Heart right ventricle (tissue), 16 donors: ENCODE data around the gene PCNX3. TPM values are rescaled to one million over a fixed set of nuclear protein-coding genes. Genes with fewer than 3 reads are reported as not detected.

Experiments used
- ATAC-seq, 8 donors: fragments of 200-7000 bp; cut with Tn5 transposase; one replicate each; pipeline ENCODE4 v1.9.1; 2020; ENCODE audit warnings: mild to moderate bottlenecking in 8 of 8, moderate library complexity in 8 of 8, moderate number of reproducible peaks in 1 of 8
- DNase-seq, 2 donors: peaks; one replicate each; pipeline ENCODE4 v3.0.0-alpha.2; 2020
- H3K27ac ChIP-seq, 10 donors: fragments of 200-600 bp; sonication (generic) in 2 of 10; one replicate each; pipeline versions ENCODE4 v1.5.0 to v1.8.0; 2020 to 2022; ENCODE audit warnings: mild to moderate bottlenecking in 3 of 10
- H3K27me3 ChIP-seq, 7 donors: fragments of 200-600 bp; one replicate each; pipeline ENCODE4 v1.8.0; 2021 to 2022; ENCODE audit warnings: mild to moderate bottlenecking in 2 of 7
- H3K36me3 ChIP-seq, 9 donors: fragments of 200-600 bp; sonication (generic) in 1 of 9; one replicate each; pipeline versions ENCODE4 v1.5.0 to v1.8.0; 2020 to 2022; ENCODE audit warnings: mild to moderate bottlenecking in 2 of 9
- H3K4me1 ChIP-seq, 9 donors: fragments of 200-600 bp; sonication (generic) in 1 of 9; one replicate each; pipeline versions ENCODE4 v1.5.0 to v1.8.0; 2020 to 2022; ENCODE audit warnings: mild to moderate bottlenecking in 4 of 9
- H3K4me3 ChIP-seq, 10 donors: fragments of 200-600 bp; sonication (generic) in 2 of 10; one replicate each; pipeline versions ENCODE4 v1.5.0 to v1.8.0; 2020 to 2022; ENCODE audit warnings: mild to moderate bottlenecking in 7 of 10, moderate library complexity in 2 of 10
- H3K9me3 ChIP-seq, 11 donors: fragments of 200-600 bp in 10 of 11; sonication (generic) in 2 of 11; one replicate each; pipeline versions ENCODE4 v1.5.0 to v1.8.0; 2013 to 2022; ENCODE audit warnings: mild to moderate bottlenecking in 2 of 11, control low read depth in 1 of 11, moderate library complexity in 1 of 11
- WGBS, 2 donors: extraction: QIAGEN DNeasy Blood & Tissue Kit; methylation state at CpG; one replicate each; pipeline ENCODE4 v1.1.7; 2013; ENCODE audit warnings: inconsistent platforms in 1 of 2; 5-methylcytosine and 5-hydroxymethylcytosine counted together
- intact Hi-C, 10 donors: fragments of 100-400 bp; cut with DNase I; formaldehyde crosslinking; loops; one replicate each; pipeline versions ENCODE4 v1.11.1 to v1.14.2; 2022
- polyA plus RNA-seq, 2 donors: library from polyadenylated mRNA; stranded (reverse); fragments of 200-250 nt; gene quantifications; one replicate each; pipeline ENCODE4 v1.2.3, GENCODE V29; 2013
- total RNA-seq, 10 donors: library from RNA; stranded (reverse); fragmentation: NEBNext Ultra II Directional in 3 of 10; extraction: Animal tissue kit (Norgen Biotek cat#: 25700) in 3 of 10; gene quantifications; one replicate each; pipeline versions ENCODE4 v1.2.1 to v1.2.4, GENCODE V29; 2021 to 2023
- TF ChIP-seq, protein P1 (sequence below), 9 donors: fragments of 200-600 bp; sonication (generic) in 2 of 9; IDR thresholded peaks; one replicate each; pipeline versions ENCODE4 v1.5.0 to v1.8.0; 2021 to 2022; ENCODE audit warnings: antibody characterized with exemption in 9 of 9, mild to moderate bottlenecking in 5 of 9, moderate library complexity in 1 of 9
- donor health status: Arrhythmogenic right ventricular cardiomyopathy.
- donor health status: ischemic (EF 13 %, LVEDD 7.1; RV severe dilation, severe dysfunction).
- donor health status: healthy with polysubstance abuse.
- donor health status: DM: no; HTN: yes; CAD: no.
- donor health status: DM: no; HTN: no; CAD: no.
- donor health status: ischemic (EF 25% LVEDD 6.9; RV normal size, moderate dysfunction).
- donor health status: ischemic (EF 25% LVEDD 5.7; RV mildly dilated, moderate dysfunction).
- donor health status: healthy.
- donor health status: DM: yes; HTN: yes; CAD: no.
- donor health status: Ischemic cardiomyopathy.
- donor health status: ischemic (EF 35%, LVEDD 5.7; RV mildly dilated, moderate dysfunction).
- donor health status: nonischemic (EF 11% LVEDD 7.7; RV severe dilation, severe dysfunction).
- donor health status: DM: yes; HTN: yes; CAD: no.
- donor health status: PGD.
- donor health status: ischemic (EF 29% LVEDD 5.4; RV normal size, mild dysfunction).
- donor health status: nonischemic (EF 23%, LVEDD 6.1; RV moderate dilation, normal function).

PCNX3 gene
- total and polyA plus RNA-seq, 12 donors, result 9.4 to 16.9 (median 11.7) TPM

GRCh38 chr11:65571420-65571819 is 44.2 kb upstream of the PCNX3 start:
- Histone ChIP-seq H3K4me1 (peaks cover 24 to 72% (median 65%) of the 10 kb centered on the region in 9 donors), H3K27ac (peak overlapping the region in 7 of 10 donors; percentile 92 to 100 (median 96)), H3K36me3 (peaks cover 0 to 16% (median 0%) of the 10 kb centered on the region in 9 donors), H3K9me3 (no peaks in the 10 kb centered on the region), H3K4me3 (peak overlapping the region in 8 of 10 donors; percentile 76 to 98 (median 86)), H3K27me3 (no peaks in the 10 kb centered on the region)
- DNase-seq (no peak), ATAC-seq (no peak)
- TF ChIP-seq, protein P1, sequence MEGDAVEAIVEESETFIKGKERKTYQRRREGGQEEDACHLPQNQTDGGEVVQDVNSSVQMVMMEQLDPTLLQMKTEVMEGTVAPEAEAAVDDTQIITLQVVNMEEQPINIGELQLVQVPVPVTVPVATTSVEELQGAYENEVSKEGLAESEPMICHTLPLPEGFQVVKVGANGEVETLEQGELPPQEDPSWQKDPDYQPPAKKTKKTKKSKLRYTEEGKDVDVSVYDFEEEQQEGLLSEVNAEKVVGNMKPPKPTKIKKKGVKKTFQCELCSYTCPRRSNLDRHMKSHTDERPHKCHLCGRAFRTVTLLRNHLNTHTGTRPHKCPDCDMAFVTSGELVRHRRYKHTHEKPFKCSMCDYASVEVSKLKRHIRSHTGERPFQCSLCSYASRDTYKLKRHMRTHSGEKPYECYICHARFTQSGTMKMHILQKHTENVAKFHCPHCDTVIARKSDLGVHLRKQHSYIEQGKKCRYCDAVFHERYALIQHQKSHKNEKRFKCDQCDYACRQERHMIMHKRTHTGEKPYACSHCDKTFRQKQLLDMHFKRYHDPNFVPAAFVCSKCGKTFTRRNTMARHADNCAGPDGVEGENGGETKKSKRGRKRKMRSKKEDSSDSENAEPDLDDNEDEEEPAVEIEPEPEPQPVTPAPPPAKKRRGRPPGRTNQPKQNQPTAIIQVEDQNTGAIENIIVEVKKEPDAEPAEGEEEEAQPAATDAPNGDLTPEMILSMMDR (IDR thresholded peaks at IDR 0.05), result no peak
- 65 to 76% methylated on average over 9 of the region's 9 CpGs for WGBS, 2 donors
- intact Hi-C loops, result loop anchor here in 5 of 10 donors (2.0 to 5.0 kb wide), 5 partner anchors 31 to 346 kb away; partner anchors contain the start of genes MAP3K11 (in 2 of the 5), C11orf68 (in 1 of the 5) and DRAP1 (in 1 of the 5)

DNA sequence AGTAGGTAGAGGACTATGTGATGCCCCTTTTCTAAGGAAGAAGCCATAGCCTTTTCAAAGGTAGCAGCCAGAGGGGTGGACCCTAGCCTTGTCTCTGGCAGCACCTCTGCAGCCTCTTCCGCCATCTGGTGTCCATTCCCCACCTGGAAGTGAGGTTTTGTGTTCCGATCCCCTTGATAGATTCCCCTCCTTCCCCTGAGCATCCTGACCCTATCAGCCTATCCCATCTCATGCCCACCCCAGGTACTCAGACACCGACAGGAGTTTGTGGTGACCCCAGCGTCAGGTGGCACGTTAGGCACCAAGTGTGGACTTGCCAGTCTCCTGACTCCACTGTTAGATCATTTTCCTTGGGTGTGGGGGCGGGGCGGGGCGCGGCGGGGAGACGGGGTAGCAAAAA is 43.6 kb upstream of the PCNX3 start:
- H3K4me1 ChIP-seq, result peaks cover 24 to 76% (median 70%) of the 10 kb centered on the region in 9 donors
- 9 to 10% methylated on average over 11 of the region's 11 CpGs for WGBS, 2 donors
- H3K36me3 ChIP-seq, result peaks cover 0 to 13% (median 0%) of the 10 kb centered on the region in 9 donors
- intact Hi-C loops, result loop anchor here in 7 of 10 donors (2.0 to 5.0 kb wide), 5 partner anchors 31 to 345 kb away; partner anchors contain the start of genes MAP3K11 (in 2 of the 7), C11orf68 (in 1 of the 7) and DRAP1 (in 1 of the 7)
- ATAC-seq (no peak), DNase-seq (no peak)
- H3K27ac ChIP-seq, result peak overlapping the region; percentile 89 to 100 (median 96)
- TF ChIP-seq, protein P1 (IDR thresholded peaks at IDR 0.05), result peak in 4 of 9 donors; percentile 20 to 39 (median 33)
- peak overlapping the region in 9 of 10 donors; percentile 56 to 98 (median 88) for H3K4me3 ChIP-seq
- no peaks in the 10 kb centered on the region for H3K9me3 ChIP-seq
- H3K27me3 ChIP-seq, result no peaks in the 10 kb centered on the region

DNA sequence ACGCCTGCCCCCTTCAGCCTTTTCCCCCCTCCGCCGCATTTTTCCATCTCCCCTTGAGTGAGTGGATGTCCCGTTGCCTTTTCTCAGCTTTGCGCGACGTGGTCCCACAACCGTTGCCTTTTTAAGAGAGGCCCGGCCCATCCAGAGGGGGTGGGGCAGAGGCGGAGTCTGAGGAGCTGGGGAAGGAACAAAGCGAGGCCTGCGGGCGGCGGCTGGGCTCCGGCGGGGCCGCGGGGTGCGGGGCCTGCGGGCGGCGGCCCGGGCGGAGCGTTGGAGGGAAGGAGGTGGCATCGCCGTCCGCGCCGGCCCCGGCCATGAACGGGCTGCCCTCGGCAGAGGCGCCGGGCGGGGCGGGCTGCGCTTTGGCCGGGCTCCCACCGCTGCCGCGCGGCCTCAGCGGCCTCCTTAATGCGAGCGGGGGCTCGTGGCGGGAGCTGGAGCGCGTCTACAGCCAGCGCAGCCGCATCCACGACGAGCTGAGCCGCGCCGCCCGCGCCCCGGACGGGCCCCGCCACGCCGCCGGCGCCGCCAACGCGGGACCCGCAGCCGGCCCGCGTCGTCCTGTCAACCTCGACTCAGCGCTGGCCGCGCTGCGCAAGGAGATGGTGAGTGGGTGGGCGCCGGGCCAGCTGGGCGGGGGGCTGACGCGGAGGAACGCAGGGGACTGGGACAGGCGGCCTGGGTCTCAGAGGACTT is 43.1 kb upstream of the PCNX3 start, which contains the start of gene FAM89B:
Gene FAM89B, plus strand, starts transcription at position 183 of the 696 bp plus-strand sequence. Its CDS starts 132 bp downstream, at position 315.
- Histone ChIP-seq H3K27ac (peak within 1 kb of the TSS; percentile 89 to 100 (median 96)), H3K4me1 (peaks cover 29 to 80% (median 76%) of the 10 kb centered on the region in 9 donors), H3K9me3 (no peaks in the 10 kb centered on the region), H3K36me3 (peaks cover 0 to 13% (median 0%) of the 10 kb centered on the region in 9 donors), H3K4me3 (peak within 1 kb of the TSS; percentile 19 to 98 (median 84)), H3K27me3 (no peaks in the 10 kb centered on the region)
- TF ChIP-seq, protein P1 (IDR thresholded peaks at IDR 0.05), result no peak
- DNase-seq (peak; percentile 94 to 95), ATAC-seq (peak in 7 of 8 donors; percentile 7 to 27 (median 18))
- 0% methylated on average over 55 to 86 of the region's 86 CpGs for WGBS, 2 donors
- intact Hi-C loops, result loop anchor here in 6 of 10 donors (2.0 to 5.0 kb wide), 5 partner anchors 32 to 345 kb away; partner anchors contain the start of genes MAP3K11 (in 2 of the 6), C11orf68 (in 1 of the 6) and DRAP1 (in 1 of the 6)

DNA sequence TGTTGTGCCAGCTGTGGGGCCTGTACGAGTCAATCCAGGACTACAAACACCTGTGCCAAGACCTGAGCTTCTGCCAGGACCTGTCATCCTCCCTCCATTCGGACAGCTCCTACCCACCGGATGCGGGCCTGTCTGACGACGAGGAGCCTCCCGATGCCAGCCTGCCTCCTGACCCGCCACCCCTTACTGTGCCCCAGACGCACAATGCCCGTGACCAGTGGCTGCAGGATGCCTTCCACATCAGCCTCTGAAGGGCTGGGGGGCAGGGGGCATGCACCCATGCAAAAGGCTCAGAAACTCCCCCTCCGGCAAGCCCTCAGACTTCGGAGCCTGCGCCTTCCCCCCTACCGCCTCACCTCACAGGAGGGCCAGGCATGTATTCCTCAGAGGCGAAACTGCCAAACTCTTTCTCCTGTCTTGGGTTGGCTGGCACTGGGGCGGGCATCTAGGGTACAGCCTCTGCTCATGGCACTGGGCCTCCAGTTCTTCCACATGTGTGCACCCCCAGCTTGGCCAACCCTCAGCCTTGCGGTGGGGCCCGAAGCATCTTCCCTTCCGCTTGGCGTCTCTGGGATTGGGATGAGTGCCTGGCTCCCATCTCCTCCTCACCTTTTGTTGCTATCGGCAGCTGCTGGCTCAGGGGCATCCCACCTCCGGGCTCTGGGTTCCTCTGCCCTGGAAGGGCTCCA is 42.0 kb upstream of the PCNX3 start:
- ATAC-seq (no peak), DNase-seq (no peak)
- H3K4me1 ChIP-seq, result peaks cover 37 to 80% (median 75%) of the 10 kb centered on the region in 9 donors
- no peaks in the 10 kb centered on the region for H3K27me3 ChIP-seq
- intact Hi-C loops, result loop anchor here in 8 of 10 donors (2.0 to 5.0 kb wide), 6 partner anchors 33 to 344 kb away; partner anchors contain the start of genes MAP3K11 (in 5 of the 8), PCNX3 (in 3 of the 8), C11orf68 (in 1 of the 8) and DRAP1 (in 1 of the 8)
- no peaks in the 10 kb centered on the region for H3K9me3 ChIP-seq
- peaks cover 0 to 7% (median 0%) of the 10 kb centered on the region in 9 donors for H3K36me3 ChIP-seq
- H3K4me3 ChIP-seq, result peak overlapping the region; percentile 19 to 98 (median 84)
- WGBS, 2 donors, result 27 to 36% methylated on average over 22 of the region's 22 CpGs
- H3K27ac ChIP-seq, result peak overlapping the region; percentile 89 to 100 (median 96)
- TF ChIP-seq, protein P1 (IDR thresholded peaks at IDR 0.05), result no peak
